Measurements from ENCODE around the gene ANKK1. TPM values are rescaled to one million over a fixed set of nuclear protein-coding genes. Genes with fewer than 3 reads are reported as not detected.

ANKK1 gene
- total and polyA plus RNA-seq, 2 of the 8 experiments (the other 6 are each of a cell fraction or from before 2014, with no cell fraction given): 0.11 TPM; not detected in 1

GRCh38 chr11:113409526-113409925 lies 21.9 kb downstream of the ANKK1 start:
- H4K20me1 ChIP-seq (replicated peaks in 1 of 2; ENCODE audit: control insufficient read depth in 1 of 2, insufficient read depth in 2 of 2, low read length in 2 of 2): no peaks in the 10 kb centered on the region
- no peak for FAIRE-seq
- TF ChIP-seq POLR2A (IDR thresholded peaks at IDR 0.05; ENCODE audit: control extremely low read depth in 1 of 2, low read depth in 2 of 2, low read length in 2 of 2) (no peak), BRCA1 (IDR thresholded peaks at IDR 0.05; ENCODE audit: low read depth, low read length) (no peak), SRF (IDR thresholded peaks at IDR 0.05; ENCODE audit: low read depth, low read length) (no peak), CREB1 (IDR thresholded peaks at IDR 0.05) (no peak), NRF1 (IDR thresholded peaks at IDR 0.05; ENCODE audit: low read depth, low read length) (no peak), SP2 (IDR thresholded peaks at IDR 0.05; ENCODE audit: low read length) (no peak)
- TF ChIP-seq, protein P1, sequence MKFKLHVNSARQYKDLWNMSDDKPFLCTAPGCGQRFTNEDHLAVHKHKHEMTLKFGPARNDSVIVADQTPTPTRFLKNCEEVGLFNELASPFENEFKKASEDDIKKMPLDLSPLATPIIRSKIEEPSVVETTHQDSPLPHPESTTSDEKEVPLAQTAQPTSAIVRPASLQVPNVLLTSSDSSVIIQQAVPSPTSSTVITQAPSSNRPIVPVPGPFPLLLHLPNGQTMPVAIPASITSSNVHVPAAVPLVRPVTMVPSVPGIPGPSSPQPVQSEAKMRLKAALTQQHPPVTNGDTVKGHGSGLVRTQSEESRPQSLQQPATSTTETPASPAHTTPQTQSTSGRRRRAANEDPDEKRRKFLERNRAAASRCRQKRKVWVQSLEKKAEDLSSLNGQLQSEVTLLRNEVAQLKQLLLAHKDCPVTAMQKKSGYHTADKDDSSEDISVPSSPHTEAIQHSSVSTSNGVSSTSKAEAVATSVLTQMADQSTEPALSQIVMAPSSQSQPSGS (IDR thresholded peaks at IDR 0.05; ENCODE audit: low read length): no peak

More at GRCh38 chr11:113409526-113409925, 21.9 kb downstream of the ANKK1 start:
- no peaks in the 10 kb centered on the region for H3K4me1 ChIP-seq (replicated peaks in 1 of 4; ENCODE audit: control insufficient read depth in 3 of 4, insufficient read depth in 4 of 4, low read length in 3 of 4)
- H3K36me3 ChIP-seq (ENCODE audit: control insufficient read depth in 2 of 4, insufficient read depth in 4 of 4, low read length in 3 of 4): no peaks in the 10 kb centered on the region
- H3K23me2 ChIP-seq (ENCODE audit: low read depth, low read length): no peaks in the 10 kb centered on the region
- no peak overlapping the region for H3K56ac ChIP-seq (replicated peaks; ENCODE audit: insufficient read length, low read depth, low read length)
- no peak overlapping the region for H2BK20ac ChIP-seq (ENCODE audit: low read length)
- no peak overlapping the region for H3K27ac ChIP-seq (ENCODE audit: low read depth, low read length)
- CTCF ChIA-PET (ENCODE audit: partially characterized antibody): interaction anchor here (0.5 kb wide), 1 partner anchor 1237 kb away, joined by 5 read pairs; no protein-coding TSS in a partner anchor
- H3K4ac ChIP-seq (replicated peaks; ENCODE audit: insufficient read length, low read depth, low read length): no peak overlapping the region
- no peak overlapping the region for H3K14ac ChIP-seq (ENCODE audit: insufficient read length)
- POLR2A ChIA-PET (ENCODE audit: partially characterized antibody): no interaction called here
- no peak overlapping the region for H3K4me2 ChIP-seq (ENCODE audit: insufficient read depth in 1 of 2, low read depth in 2 of 2, low read length in 2 of 2)
- H3K9ac ChIP-seq (replicated peaks in 1 of 4; ENCODE audit: extremely low read depth in 1 of 4, low read depth in 3 of 4, low read length in 3 of 4): no peak overlapping the region
- 73% methylated on average over 3 of the region's 3 CpGs; no CpG with 5 or more reads in 1 of the 2 experiments for WGBS, 2 experiments (ENCODE audit: extremely low coverage in 1 of 2, insufficient coverage in 1 of 2, insufficient read length in 1 of 2, insufficient replicate concordance in 2 of 2, low coverage in 1 of 2, low lambda C conversion rate in 2 of 2, missing lambda C conversion rate in 1 of 2)
- H3K9me3 ChIP-seq (ENCODE audit: insufficient read depth in 2 of 2, low read depth in 1 of 2, low read length in 1 of 2): no peaks in the 10 kb centered on the region
- no peak overlapping the region for H4K5ac ChIP-seq (ENCODE audit: insufficient read length, low read depth, low read length)
- no peak overlapping the region for H2BK120ac ChIP-seq (replicated peaks; ENCODE audit: low read depth, low read length)
- H3K79me2 ChIP-seq (ENCODE audit: control insufficient read depth in 1 of 2, insufficient read depth in 2 of 2, low read length in 2 of 2): no peaks in the 10 kb centered on the region
- H2BK5ac ChIP-seq (ENCODE audit: low read depth, low read length): no peak overlapping the region
- H2AK5ac ChIP-seq (ENCODE audit: low read depth, low read length): no peak overlapping the region
- no peak overlapping the region for H2BK15ac ChIP-seq (ENCODE audit: low read length)
- no peak overlapping the region for H3K18ac ChIP-seq (ENCODE audit: extremely low read depth, low read length)
- no peak overlapping the region for H4K91ac ChIP-seq (replicated peaks; ENCODE audit: insufficient read length, low read length)
- H3K27me3 ChIP-seq (replicated peaks in 1 of 4; ENCODE audit: control insufficient read depth in 3 of 4, extremely low read depth in 1 of 4, insufficient read depth in 3 of 4, low read length in 3 of 4): no peaks in the 10 kb centered on the region
- no peak overlapping the region for H2BK12ac ChIP-seq (ENCODE audit: low read depth, low read length)
- DNase-seq (ENCODE audit: low read depth in 1 of 2, low spot score in 2 of 2): no peak
- H3K23ac ChIP-seq (ENCODE audit: insufficient read length): no peak overlapping the region
- H3K79me1 ChIP-seq (ENCODE audit: low read depth, low read length): no peaks in the 10 kb centered on the region
- no peak overlapping the region for H3K4me3 ChIP-seq (ENCODE audit: extremely low read depth in 1 of 4, insufficient read depth in 2 of 4, low read depth in 3 of 4, low read length in 4 of 4)
- no peak overlapping the region for H2AFZ ChIP-seq (ENCODE audit: low read length)
- no peak overlapping the region for H4K8ac ChIP-seq (ENCODE audit: extremely low read depth, insufficient read depth, low read length)
